Testis (tissue), 2 donors: ENCODE data around the gene GLT1D1.

Source experiments
- POLR2A ChIP-seq: fragments of 450-650 bp; IDR thresholded peaks from one replicate; pipeline ENCODE4 v1.6.1; 2017; ENCODE audit warnings: antibody characterized with exemption, mild to moderate bottlenecking, moderate library complexity
- TF ChIP-seq, protein P1 (sequence below), 3 experiments: fragments of 450-650 bp in 2 of 3; fragments of 200-600 bp in 1 of 3; sonication (generic) in 1 of 3; IDR thresholded peaks; one replicate each; pipeline ENCODE4 v1.5.1; 2016 to 2019; ENCODE audit warnings: antibody characterized with exemption in 3 of 3, mild to moderate bottlenecking in 2 of 3, moderate library complexity in 1 of 3

DNA sequence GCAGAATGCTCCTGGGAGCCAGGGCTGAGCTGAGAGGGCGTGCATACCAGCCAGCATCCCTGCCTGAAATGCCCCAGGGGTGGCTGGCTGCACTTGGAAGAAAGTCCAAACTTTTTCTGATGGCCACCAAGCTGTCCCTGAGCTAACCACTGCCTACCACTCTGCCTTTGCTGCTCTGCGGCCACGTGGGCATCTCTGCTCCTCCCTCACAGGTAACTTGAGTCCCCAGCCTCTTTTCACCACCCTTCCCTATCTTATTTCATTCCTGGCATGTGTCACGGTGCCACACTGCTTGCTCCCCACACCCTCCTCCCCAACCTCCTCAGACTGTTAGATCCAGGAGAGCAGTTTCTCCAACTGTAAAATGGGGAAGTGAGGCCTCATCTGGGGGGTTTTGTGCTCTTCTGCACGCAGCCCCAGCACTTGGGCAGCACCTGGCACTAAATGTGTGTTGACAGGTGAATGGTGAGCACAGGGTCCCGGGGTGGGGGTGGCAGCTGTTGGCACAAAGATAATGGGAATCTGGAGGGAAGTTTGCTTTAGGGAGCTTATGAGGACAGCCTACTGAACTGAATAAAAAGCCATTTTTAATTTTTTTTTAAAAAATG, 113.0 kb downstream of the GLT1D1 start:
- TF ChIP-seq POLR2A = no peak
- TF ChIP-seq, protein P1, sequence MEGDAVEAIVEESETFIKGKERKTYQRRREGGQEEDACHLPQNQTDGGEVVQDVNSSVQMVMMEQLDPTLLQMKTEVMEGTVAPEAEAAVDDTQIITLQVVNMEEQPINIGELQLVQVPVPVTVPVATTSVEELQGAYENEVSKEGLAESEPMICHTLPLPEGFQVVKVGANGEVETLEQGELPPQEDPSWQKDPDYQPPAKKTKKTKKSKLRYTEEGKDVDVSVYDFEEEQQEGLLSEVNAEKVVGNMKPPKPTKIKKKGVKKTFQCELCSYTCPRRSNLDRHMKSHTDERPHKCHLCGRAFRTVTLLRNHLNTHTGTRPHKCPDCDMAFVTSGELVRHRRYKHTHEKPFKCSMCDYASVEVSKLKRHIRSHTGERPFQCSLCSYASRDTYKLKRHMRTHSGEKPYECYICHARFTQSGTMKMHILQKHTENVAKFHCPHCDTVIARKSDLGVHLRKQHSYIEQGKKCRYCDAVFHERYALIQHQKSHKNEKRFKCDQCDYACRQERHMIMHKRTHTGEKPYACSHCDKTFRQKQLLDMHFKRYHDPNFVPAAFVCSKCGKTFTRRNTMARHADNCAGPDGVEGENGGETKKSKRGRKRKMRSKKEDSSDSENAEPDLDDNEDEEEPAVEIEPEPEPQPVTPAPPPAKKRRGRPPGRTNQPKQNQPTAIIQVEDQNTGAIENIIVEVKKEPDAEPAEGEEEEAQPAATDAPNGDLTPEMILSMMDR (IDR thresholded peaks at IDR 0.05) = no peak
